GM18507 (cell line): ENCODE results near the gene MYBPH.

Experiments used
- DNase-seq: peaks from one replicate; pipeline ENCODE4 v3.0.0; 2011; ENCODE audit warnings: low read depth; ENCODE audit not compliant: insufficient read length; ENCODE audit errors: extremely low spot score
- FAIRE-seq: peaks from 2 replicates; lab custom pipeline; 2011; peaks lifted over from hg19 to GRCh38; lab: Jason Lieb, UNC

MYBPH gene

GRCh38 chr1:203169770-203170520, 5.7 kb downstream of the MYBPH start:
- no peak for FAIRE-seq

GRCh38 chr1:203168991-203169390, 6.6 kb downstream of the MYBPH start:
- DNase-seq (no peak), FAIRE-seq (no peak)

More at GRCh38 chr1:203169770-203170520, 5.7 kb downstream of the MYBPH start:
- DNase-seq = no peak

GRCh38 chr1:203168256-203168786, 7.3 kb downstream of the MYBPH start:
- FAIRE-seq = no peak
- DNase-seq = no peak

GRCh38 chr1:203167913-203168200, 7.8 kb downstream of the MYBPH start:
- FAIRE-seq (no peak), DNase-seq (no peak)

GRCh38 chr1:203167026-203167912, 8.4 kb downstream of the MYBPH start:
- DNase-seq (no peak), FAIRE-seq (no peak)

GRCh38 chr1:203166192-203166940, 9.3 kb downstream of the MYBPH start:
- FAIRE-seq (peak; percentile 31), DNase-seq (no peak)

- DNase-seq (no peak), FAIRE-seq (no peak)
These were observed 9.8 kb downstream of the MYBPH start for GRCh38 chr1:203165800-203166161.

GRCh38 chr1:203165101-203165799, 10.4 kb downstream of the MYBPH start:
- FAIRE-seq = no peak

GRCh38 chr1:203163891-203164635, 11.6 kb downstream of the MYBPH start:
- DNase-seq (no peak), FAIRE-seq (no peak)

More at GRCh38 chr1:203165101-203165799, 10.4 kb downstream of the MYBPH start:
- DNase-seq = no peak

GRCh38 chr1:203162403-203162802, 13.2 kb downstream of the MYBPH start:
- no peak for DNase-seq
- FAIRE-seq = no peak

- FAIRE-seq = no peak
- no peak for DNase-seq
These were observed 13.9 kb downstream of the MYBPH start for GRCh38 chr1:203161703-203162102.

- FAIRE-seq (no peak), DNase-seq (no peak)
These were observed 14.5 kb downstream of the MYBPH start for GRCh38 chr1:203161175-203161574.

- no peak for FAIRE-seq
These were observed 15.8 kb downstream of the MYBPH start for GRCh38 chr1:203159844-203160243.

GRCh38 chr1:203158960-203159665, 16.5 kb downstream of the MYBPH start:
- no peak for FAIRE-seq
- DNase-seq = no peak

More at GRCh38 chr1:203159844-203160243, 15.8 kb downstream of the MYBPH start:
- no peak for DNase-seq

GRCh38 chr1:203158423-203158822, 17.2 kb downstream of the MYBPH start:
- FAIRE-seq = no peak
- DNase-seq = no peak

- DNase-seq (no peak), FAIRE-seq (no peak)
These were observed 19.3 kb downstream of the MYBPH start for GRCh38 chr1:203156280-203156679.

- no peak for FAIRE-seq
- no peak for DNase-seq
These were observed 21.4 kb downstream of the MYBPH start for GRCh38 chr1:203153989-203154821.
